Measurements from ENCODE around the gene MYOC. TPM values are rescaled to one million over a fixed set of nuclear protein-coding genes. Genes with fewer than 3 reads are reported as not detected.

MYOC gene
- total RNA-seq, 1 donor = not detected

GRCh38 chr1:171654942-171655745 lies 2.7 kb upstream of the MYOC start:
- H3K4me3 ChIP-seq (ENCODE audit: insufficient read depth, low read length) = peak overlapping the region; percentile 42
- no peaks in the 10 kb centered on the region for H3K36me3 ChIP-seq (ENCODE audit: insufficient read depth, low read length)
- no peaks in the 10 kb centered on the region for H3K79me2 ChIP-seq (ENCODE audit: insufficient read depth, low read length)
- peak; percentile 85 for TF ChIP-seq CTCF (IDR thresholded peaks at IDR 0.05; ENCODE audit: extremely low read depth, low read depth, low read length)
- peak; percentile 64 for DNase-seq (ENCODE audit: insufficient read length, low spot score, missing footprints)
- peak overlapping the region; percentile 67 for H3K4me2 ChIP-seq (ENCODE audit: insufficient read depth, low read length)
- H2AFZ ChIP-seq (ENCODE audit: low read length) = peak overlapping the region; percentile 92
- no peaks in the 10 kb centered on the region for H3K9me3 ChIP-seq (ENCODE audit: low read depth, low read length)
- no peaks in the 10 kb centered on the region for H4K20me1 ChIP-seq (ENCODE audit: insufficient read depth, low read length)
- peaks cover 14% of the 10 kb centered on the region for H3K4me1 ChIP-seq (ENCODE audit: insufficient read depth, low read length)
- peak overlapping the region; percentile 26 for H3K27ac ChIP-seq (ENCODE audit: low read depth, low read length)
- no peaks in the 10 kb centered on the region for H3K27me3 ChIP-seq (ENCODE audit: insufficient read depth, low read length)

DNA sequence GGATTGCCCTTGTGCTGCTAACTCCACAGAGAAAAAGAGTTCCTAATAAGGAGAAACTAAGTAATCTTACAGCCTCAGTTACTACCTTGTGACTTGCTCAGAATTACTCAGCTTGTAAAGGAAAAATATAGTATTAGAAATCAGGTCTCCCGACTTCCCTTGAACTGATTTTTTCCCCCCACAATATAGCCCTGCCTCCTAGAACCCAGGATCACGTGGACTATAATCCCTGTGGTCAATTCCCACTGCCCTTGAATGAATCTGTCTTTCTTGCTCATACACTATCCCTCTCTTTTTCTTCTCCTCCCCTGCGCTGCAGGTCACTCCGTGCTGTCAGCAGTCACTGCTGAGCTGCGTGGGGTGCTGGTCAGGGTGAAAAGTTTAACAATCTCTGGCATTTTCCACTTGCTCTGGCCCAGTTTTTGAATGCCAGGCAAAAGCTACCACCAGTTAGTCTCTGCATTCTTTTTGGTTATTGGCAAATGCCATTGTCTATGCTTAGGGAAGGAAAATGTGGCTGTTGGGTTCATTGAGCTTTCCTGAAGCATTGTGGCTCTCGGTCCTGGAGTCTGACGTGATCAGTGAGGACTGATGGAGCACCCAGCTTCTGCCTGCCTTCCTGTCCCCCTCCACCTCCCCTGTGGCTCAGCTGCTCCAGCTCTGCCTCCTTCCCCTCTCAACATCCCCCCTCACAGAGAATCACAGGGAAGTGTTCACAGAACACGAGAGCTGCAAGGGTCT lies 1.9 kb upstream of the MYOC start:
- Histone ChIP-seq H3K4me1 (ENCODE audit: insufficient read depth, low read length) (peaks cover 14% of the 10 kb centered on the region), H3K27me3 (ENCODE audit: insufficient read depth, low read length) (no peaks in the 10 kb centered on the region), H3K36me3 (ENCODE audit: insufficient read depth, low read length) (no peaks in the 10 kb centered on the region), H2AFZ (ENCODE audit: low read length) (peak overlapping the region; percentile 92), H4K20me1 (ENCODE audit: insufficient read depth, low read length) (no peaks in the 10 kb centered on the region), H3K27ac (ENCODE audit: low read depth, low read length) (peak overlapping the region; percentile 35), H3K9me3 (ENCODE audit: low read depth, low read length) (no peaks in the 10 kb centered on the region), H3K4me2 (ENCODE audit: insufficient read depth, low read length) (peak overlapping the region; percentile 67), H3K4me3 (ENCODE audit: insufficient read depth, low read length) (peak overlapping the region; percentile 42), H3K79me2 (ENCODE audit: insufficient read depth, low read length) (no peaks in the 10 kb centered on the region)
- peak; percentile 61 for DNase-seq (ENCODE audit: insufficient read length, low spot score, missing footprints)
- no peak for TF ChIP-seq CTCF (IDR thresholded peaks at IDR 0.05; ENCODE audit: extremely low read depth, low read depth, low read length)

GRCh38 chr1:171653796-171654195 lies 1.3 kb upstream of the MYOC start:
- H2AFZ ChIP-seq (ENCODE audit: low read length) = peak overlapping the region; percentile 92
- peaks cover 14% of the 10 kb centered on the region for H3K4me1 ChIP-seq (ENCODE audit: insufficient read depth, low read length)
- peak overlapping the region; percentile 35 for H3K27ac ChIP-seq (ENCODE audit: low read depth, low read length)
- H3K27me3 ChIP-seq (ENCODE audit: insufficient read depth, low read length) = no peaks in the 10 kb centered on the region
- no peaks in the 10 kb centered on the region for H3K9me3 ChIP-seq (ENCODE audit: low read depth, low read length)
- DNase-seq (ENCODE audit: insufficient read length, low spot score, missing footprints) = no peak
- H3K4me3 ChIP-seq (ENCODE audit: insufficient read depth, low read length) = peak overlapping the region; percentile 42
- no peaks in the 10 kb centered on the region for H3K36me3 ChIP-seq (ENCODE audit: insufficient read depth, low read length)
- H3K4me2 ChIP-seq (ENCODE audit: insufficient read depth, low read length) = peak overlapping the region; percentile 67
- no peak for TF ChIP-seq CTCF (IDR thresholded peaks at IDR 0.05; ENCODE audit: extremely low read depth, low read depth, low read length)
- H4K20me1 ChIP-seq (ENCODE audit: insufficient read depth, low read length) = no peaks in the 10 kb centered on the region
- no peaks in the 10 kb centered on the region for H3K79me2 ChIP-seq (ENCODE audit: insufficient read depth, low read length)

GRCh38 chr1:171646249-171646560 lies 6.3 kb downstream of the MYOC start:
- no peak overlapping the region for H3K27ac ChIP-seq (ENCODE audit: low read depth, low read length)

More at GRCh38 chr1:171646249-171646560, 6.3 kb downstream of the MYOC start:
- Histone ChIP-seq H3K79me2 (ENCODE audit: insufficient read depth, low read length) (no peaks in the 10 kb centered on the region), H3K4me2 (ENCODE audit: insufficient read depth, low read length) (peak overlapping the region; percentile 15), H3K4me1 (ENCODE audit: insufficient read depth, low read length) (peaks cover 13% of the 10 kb centered on the region), H3K4me3 (ENCODE audit: insufficient read depth, low read length) (no peak overlapping the region), H2AFZ (ENCODE audit: low read length) (no peak overlapping the region), H3K9me3 (ENCODE audit: low read depth, low read length) (no peaks in the 10 kb centered on the region), H3K36me3 (ENCODE audit: insufficient read depth, low read length) (no peaks in the 10 kb centered on the region), H4K20me1 (ENCODE audit: insufficient read depth, low read length) (no peaks in the 10 kb centered on the region), H3K27me3 (ENCODE audit: insufficient read depth, low read length) (no peaks in the 10 kb centered on the region)
- no peak for TF ChIP-seq CTCF (IDR thresholded peaks at IDR 0.05; ENCODE audit: extremely low read depth, low read depth, low read length)
- no peak for DNase-seq (ENCODE audit: insufficient read length, low spot score, missing footprints)
